ENCODE data around the gene TMEM31.
A peak's percentile ranks its signal among the peaks of the same experiment; 100 is the strongest.

TMEM31 gene

DNA sequence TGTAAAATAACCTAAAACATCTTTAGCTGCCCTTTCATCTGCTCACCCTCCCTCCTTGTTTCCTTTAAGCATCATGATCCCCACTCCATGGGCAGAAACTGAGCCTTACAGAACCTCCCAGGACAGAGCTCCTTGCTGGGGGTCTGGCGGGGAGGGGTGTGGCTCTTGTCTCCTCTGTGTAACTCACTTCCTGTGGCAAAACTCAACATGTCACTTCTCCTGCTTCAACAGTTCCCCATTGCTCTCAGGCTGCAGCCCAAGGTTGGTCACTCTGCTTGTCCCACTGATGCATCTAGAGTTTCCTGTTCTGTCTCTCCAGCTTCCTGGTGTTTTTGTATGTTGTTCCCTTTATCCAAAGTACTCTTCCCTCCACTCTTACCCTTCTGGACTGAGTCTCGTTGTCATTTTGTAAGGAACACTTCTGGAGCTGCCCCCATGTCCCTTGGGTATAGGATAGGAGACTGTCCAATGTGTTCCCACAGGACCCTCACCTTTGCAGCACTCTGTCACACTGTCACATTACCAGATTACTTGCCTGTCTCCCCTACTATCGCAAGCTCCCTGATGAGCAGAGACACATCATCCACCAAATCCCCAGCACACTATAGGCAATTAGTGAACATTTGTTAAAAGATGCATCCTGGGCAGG lies 19.6 kb downstream of the TMEM31 start:
- no peaks in the 10 kb centered on the region for H3K27me3 ChIP-seq (ENCODE audit: insufficient read depth, poor library complexity, severe bottlenecking)
- peak overlapping the region; percentile 83 for H3K27ac ChIP-seq (ENCODE audit: poor library complexity, severe bottlenecking)
- TF ChIP-seq, protein P1, sequence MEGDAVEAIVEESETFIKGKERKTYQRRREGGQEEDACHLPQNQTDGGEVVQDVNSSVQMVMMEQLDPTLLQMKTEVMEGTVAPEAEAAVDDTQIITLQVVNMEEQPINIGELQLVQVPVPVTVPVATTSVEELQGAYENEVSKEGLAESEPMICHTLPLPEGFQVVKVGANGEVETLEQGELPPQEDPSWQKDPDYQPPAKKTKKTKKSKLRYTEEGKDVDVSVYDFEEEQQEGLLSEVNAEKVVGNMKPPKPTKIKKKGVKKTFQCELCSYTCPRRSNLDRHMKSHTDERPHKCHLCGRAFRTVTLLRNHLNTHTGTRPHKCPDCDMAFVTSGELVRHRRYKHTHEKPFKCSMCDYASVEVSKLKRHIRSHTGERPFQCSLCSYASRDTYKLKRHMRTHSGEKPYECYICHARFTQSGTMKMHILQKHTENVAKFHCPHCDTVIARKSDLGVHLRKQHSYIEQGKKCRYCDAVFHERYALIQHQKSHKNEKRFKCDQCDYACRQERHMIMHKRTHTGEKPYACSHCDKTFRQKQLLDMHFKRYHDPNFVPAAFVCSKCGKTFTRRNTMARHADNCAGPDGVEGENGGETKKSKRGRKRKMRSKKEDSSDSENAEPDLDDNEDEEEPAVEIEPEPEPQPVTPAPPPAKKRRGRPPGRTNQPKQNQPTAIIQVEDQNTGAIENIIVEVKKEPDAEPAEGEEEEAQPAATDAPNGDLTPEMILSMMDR (IDR thresholded peaks at IDR 0.05; ENCODE audit: poor library complexity, severe bottlenecking), result no peak
- H3K4me3 ChIP-seq (ENCODE audit: severe bottlenecking), result no peak overlapping the region
- H3K9me3 ChIP-seq (ENCODE audit: severe bottlenecking), result no peaks in the 10 kb centered on the region
- peaks cover 25% of the 10 kb centered on the region for H3K4me1 ChIP-seq (ENCODE audit: insufficient read depth, poor library complexity, severe bottlenecking)
- H3K36me3 ChIP-seq (ENCODE audit: low read depth), result no peaks in the 10 kb centered on the region
- ATAC-seq (ENCODE audit: low read depth) (no peak), DNase-seq (ENCODE audit: low spot score) (no peak)

DNA sequence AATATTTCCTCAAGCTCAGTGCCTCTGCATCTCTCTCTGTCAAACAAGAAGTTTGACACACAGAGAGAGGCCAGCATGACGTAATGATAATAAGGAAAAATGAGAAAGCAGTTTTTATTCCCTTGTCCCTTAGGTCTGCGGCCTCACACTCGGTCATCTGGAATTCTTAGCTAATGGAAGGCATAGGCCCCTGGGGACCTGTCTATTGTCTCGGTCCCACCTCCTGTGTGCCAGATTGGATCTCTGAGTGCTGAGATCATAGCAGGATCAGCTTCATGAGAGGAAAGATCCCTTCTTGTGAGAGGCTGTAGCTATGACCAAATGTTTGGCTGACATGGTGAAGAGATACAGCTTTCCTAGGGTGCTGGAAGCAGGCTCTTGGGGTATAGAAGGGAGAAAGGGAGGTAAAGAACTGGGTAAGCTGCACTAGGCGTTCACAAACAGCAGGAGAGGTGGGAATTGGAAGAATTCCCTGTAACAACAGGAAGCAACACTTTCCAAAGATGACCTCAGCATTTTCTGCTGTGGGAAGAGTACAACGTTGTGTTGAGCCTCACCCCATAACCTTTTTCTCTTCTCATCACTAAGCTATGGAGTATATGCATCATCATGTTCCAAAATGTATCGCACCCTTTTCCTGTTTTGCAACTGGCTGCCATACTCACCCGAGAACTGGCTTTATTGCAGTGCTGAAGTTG lies 20.2 kb downstream of the TMEM31 start:
- Histone ChIP-seq H3K9me3 (ENCODE audit: severe bottlenecking) (no peaks in the 10 kb centered on the region), H3K4me1 (ENCODE audit: insufficient read depth, poor library complexity, severe bottlenecking) (peaks cover 25% of the 10 kb centered on the region), H3K36me3 (ENCODE audit: low read depth) (no peaks in the 10 kb centered on the region), H3K27me3 (ENCODE audit: insufficient read depth, poor library complexity, severe bottlenecking) (no peaks in the 10 kb centered on the region), H3K27ac (ENCODE audit: poor library complexity, severe bottlenecking) (peak overlapping the region; percentile 83), H3K4me3 (ENCODE audit: severe bottlenecking) (no peak overlapping the region)
- no peak for DNase-seq (ENCODE audit: low spot score)
- TF ChIP-seq, protein P1 (IDR thresholded peaks at IDR 0.05; ENCODE audit: poor library complexity, severe bottlenecking), result no peak
- peak; percentile 86 for ATAC-seq (ENCODE audit: low read depth)

DNA sequence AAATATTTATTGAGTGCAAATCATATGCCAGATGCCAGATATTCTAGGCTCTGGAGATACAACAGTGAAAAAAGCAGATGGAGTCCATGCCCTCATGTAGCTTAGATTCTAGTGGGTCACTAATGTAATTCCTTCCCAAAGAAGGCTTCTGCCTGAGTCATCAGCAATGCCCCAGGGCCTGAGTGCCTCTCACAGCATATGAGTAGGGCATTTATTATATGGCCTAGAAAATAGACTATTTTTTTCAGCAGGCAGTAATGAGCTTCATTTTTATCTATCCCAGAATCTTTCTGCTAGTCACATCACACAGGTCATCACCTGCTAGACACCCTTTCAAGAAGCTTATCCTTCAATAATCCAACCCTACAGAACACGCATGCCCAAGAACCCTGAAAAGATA lies 22.3 kb downstream of the TMEM31 start:
- DNase-seq (ENCODE audit: low spot score) (no peak), ATAC-seq (ENCODE audit: low read depth) (no peak)

DNA sequence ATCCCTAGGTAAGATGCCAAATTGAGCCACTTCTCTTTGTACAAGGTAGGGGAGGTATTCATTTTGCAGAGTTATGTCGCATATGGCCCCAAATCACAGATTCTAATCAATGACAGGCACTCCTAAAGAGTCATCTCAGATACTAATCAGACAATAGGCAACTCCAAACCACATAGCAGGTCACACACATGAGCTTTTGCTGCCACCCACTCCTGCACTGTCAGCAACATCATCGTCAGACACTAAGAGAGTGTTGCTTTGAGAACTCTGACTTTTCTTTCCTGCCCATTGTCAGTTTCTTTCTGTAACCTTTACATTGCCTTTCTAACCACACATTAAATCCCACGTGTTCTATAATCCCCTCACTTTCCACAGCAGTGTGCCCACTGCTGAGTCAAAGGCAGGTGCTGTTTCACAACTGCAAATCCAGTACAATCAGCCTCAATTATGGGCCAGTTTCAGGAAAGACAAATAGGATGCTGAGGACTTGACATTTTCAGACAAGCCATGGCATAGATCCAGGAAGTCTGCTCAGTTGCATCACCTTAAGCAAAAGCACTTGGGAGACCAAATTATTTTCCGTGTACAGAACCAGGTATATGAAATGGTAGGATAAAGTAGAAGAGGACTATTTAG lies 23.5 kb downstream of the TMEM31 start:
- DNase-seq (ENCODE audit: low spot score) (no peak), ATAC-seq (ENCODE audit: low read depth) (peak; percentile 27; the same call in 1 of the 3 replicates)
- TF ChIP-seq, protein P1 (IDR thresholded peaks at IDR 0.05; ENCODE audit: poor library complexity, severe bottlenecking), result no peak
- H3K4me1 ChIP-seq (ENCODE audit: insufficient read depth, poor library complexity, severe bottlenecking), result peaks cover 25% of the 10 kb centered on the region
- H3K27me3 ChIP-seq (ENCODE audit: insufficient read depth, poor library complexity, severe bottlenecking), result no peaks in the 10 kb centered on the region
- H3K36me3 ChIP-seq (ENCODE audit: low read depth), result no peaks in the 10 kb centered on the region
- H3K4me3 ChIP-seq (ENCODE audit: severe bottlenecking), result no peak overlapping the region
- peak overlapping the region; percentile 24 for H3K27ac ChIP-seq (ENCODE audit: poor library complexity, severe bottlenecking)
- no peaks in the 10 kb centered on the region for H3K9me3 ChIP-seq (ENCODE audit: severe bottlenecking)

More for the DNA sequence above, 22.3 kb downstream of the TMEM31 start:
- Histone ChIP-seq H3K4me3 (ENCODE audit: severe bottlenecking) (no peak overlapping the region), H3K27ac (ENCODE audit: poor library complexity, severe bottlenecking) (no peak overlapping the region), H3K4me1 (ENCODE audit: insufficient read depth, poor library complexity, severe bottlenecking) (peaks cover 25% of the 10 kb centered on the region), H3K27me3 (ENCODE audit: insufficient read depth, poor library complexity, severe bottlenecking) (no peaks in the 10 kb centered on the region), H3K36me3 (ENCODE audit: low read depth) (no peaks in the 10 kb centered on the region), H3K9me3 (ENCODE audit: severe bottlenecking) (no peaks in the 10 kb centered on the region)
- TF ChIP-seq, protein P1 (IDR thresholded peaks at IDR 0.05; ENCODE audit: poor library complexity, severe bottlenecking), result no peak
